Measurements from ENCODE around the gene ZNF394. TPM values are rescaled to one million over a fixed set of nuclear protein-coding genes. Genes with fewer than 3 reads are reported as not detected.

The ZNF394 gene
- total and polyA plus RNA-seq, 9 of the 15 experiments (the other 6 are each of a cell fraction or from before 2014, with no cell fraction given) = 2.9 to 32.2 (median 24.2) TPM

GRCh38 chr7:99457650-99458493 is 42.2 kb downstream of the ZNF394 start (continued):
- no peak for TF ChIP-seq ZBTB12 (CRISPR knock-in tag; IDR thresholded peaks at IDR 0.05)
- peak; percentile 70; the same call in 1 of the 2 replicates for TF ChIP-seq POLR2AphosphoS5 (IDR thresholded peaks at IDR 0.05; ENCODE audit: control insufficient read depth, insufficient read depth, low read depth, low read length)
- peak; percentile 45 for TF ChIP-seq SIRT6 (IDR thresholded peaks at IDR 0.05; ENCODE audit: low read depth, low read length)
- no peak for TF ChIP-seq DIDO1 (tag; IDR thresholded peaks at IDR 0.05; ENCODE audit: low read depth)
- TF ChIP-seq FOSL1 (tag; conservative IDR thresholded peaks at IDR 0.05) = no peak
- TF ChIP-seq POLR2A (conservative IDR thresholded peaks at IDR 0.05) = peak; percentile 79
- TF ChIP-seq SNRNP70 (optimal IDR thresholded peaks at IDR 0.05; ENCODE audit: low read depth, low read length) = peak; percentile 10
- no peak for TF ChIP-seq KAT7 (CRISPR knock-in tag; IDR thresholded peaks at IDR 0.05; ENCODE audit: borderline replicate concordance)
- TF ChIP-seq GABPB2 (CRISPR knock-in tag; conservative IDR thresholded peaks at IDR 0.05) = no peak
- TF ChIP-seq ARHGAP35 (IDR thresholded peaks at IDR 0.05; ENCODE audit: partially characterized antibody) = no peak
- TF ChIP-seq, protein P1, sequence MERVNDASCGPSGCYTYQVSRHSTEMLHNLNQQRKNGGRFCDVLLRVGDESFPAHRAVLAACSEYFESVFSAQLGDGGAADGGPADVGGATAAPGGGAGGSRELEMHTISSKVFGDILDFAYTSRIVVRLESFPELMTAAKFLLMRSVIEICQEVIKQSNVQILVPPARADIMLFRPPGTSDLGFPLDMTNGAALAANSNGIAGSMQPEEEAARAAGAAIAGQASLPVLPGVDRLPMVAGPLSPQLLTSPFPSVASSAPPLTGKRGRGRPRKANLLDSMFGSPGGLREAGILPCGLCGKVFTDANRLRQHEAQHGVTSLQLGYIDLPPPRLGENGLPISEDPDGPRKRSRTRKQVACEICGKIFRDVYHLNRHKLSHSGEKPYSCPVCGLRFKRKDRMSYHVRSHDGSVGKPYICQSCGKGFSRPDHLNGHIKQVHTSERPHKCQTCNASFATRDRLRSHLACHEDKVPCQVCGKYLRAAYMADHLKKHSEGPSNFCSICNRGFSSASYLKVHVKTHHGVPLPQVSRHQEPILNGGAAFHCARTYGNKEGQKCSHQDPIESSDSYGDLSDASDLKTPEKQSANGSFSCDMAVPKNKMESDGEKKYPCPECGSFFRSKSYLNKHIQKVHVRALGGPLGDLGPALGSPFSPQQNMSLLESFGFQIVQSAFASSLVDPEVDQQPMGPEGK (CRISPR knock-in tag; IDR thresholded peaks at IDR 0.05; ENCODE audit: borderline replicate concordance) = no peak
- TF ChIP-seq FIP1L1 (IDR thresholded peaks at IDR 0.05; ENCODE audit: low read depth, low read length, poor library complexity, severe bottlenecking) = peak; percentile 48
- TF ChIP-seq CLOCK (CRISPR knock-in tag; IDR thresholded peaks at IDR 0.05; ENCODE audit: borderline replicate concordance) = no peak
- no peak for TF ChIP-seq STAT5A (IDR thresholded peaks at IDR 0.05; ENCODE audit: borderline replicate concordance, low read length)
- TF ChIP-seq HMGN3 (IDR thresholded peaks at IDR 0.05; ENCODE audit: borderline replicate concordance, extremely low read depth, insufficient read length, low read depth, low read length) = no peak
- no peak for TF ChIP-seq CCAR2 (IDR thresholded peaks at IDR 0.05; ENCODE audit: low read depth, low read length)

Data from K562 (cell line).